HG03159 (cell line): ENCODE data around the gene MEGF6.

Experiments used
- ATAC-seq: cut with Tn5 transposase; IDR thresholded peaks from one replicate; pipeline ENCODE4 v1.9.1; 2021; ENCODE audit warnings: mild to moderate bottlenecking, moderate library complexity; ENCODE audit not compliant: unreplicated experiment

Gene MEGF6

GRCh38 chr1:3453203-3453761 lies 158.0 kb downstream of the MEGF6 start:
- ATAC-seq, result peak; percentile 58

- no peak for ATAC-seq
Measured at GRCh38 chr1:3452866-3453175, 158.5 kb downstream of the MEGF6 start.

GRCh38 chr1:3451994-3452865 lies 159.1 kb downstream of the MEGF6 start:
- no peak for ATAC-seq

GRCh38 chr1:3450983-3451382 lies 160.3 kb downstream of the MEGF6 start:
- no peak for ATAC-seq

- ATAC-seq, result no peak
Measured at GRCh38 chr1:3450202-3450863, 161.0 kb downstream of the MEGF6 start.

GRCh38 chr1:3444736-3445135 lies 166.6 kb downstream of the MEGF6 start:
- ATAC-seq, result no peak

- ATAC-seq, result no peak
Measured at GRCh38 chr1:3444298-3444697, 167.0 kb downstream of the MEGF6 start.

GRCh38 chr1:3443807-3444206 lies 167.5 kb downstream of the MEGF6 start:
- ATAC-seq, result no peak

- ATAC-seq, result no peak
Measured at GRCh38 chr1:3442901-3443300, 168.4 kb downstream of the MEGF6 start.

- no peak for ATAC-seq
Measured at GRCh38 chr1:3442331-3442730, 169.0 kb downstream of the MEGF6 start.

- no peak for ATAC-seq
Measured at GRCh38 chr1:3441880-3442279, 169.4 kb downstream of the MEGF6 start.

GRCh38 chr1:3441410-3441847 lies 169.9 kb downstream of the MEGF6 start:
- ATAC-seq, result no peak

- no peak for ATAC-seq
Measured at GRCh38 chr1:3440711-3441409, 170.4 kb downstream of the MEGF6 start.

GRCh38 chr1:3440300-3440681 lies 171.0 kb downstream of the MEGF6 start:
- no peak for ATAC-seq
